Upper lobe of left lung (tissue), 6 donors: Measurements from ENCODE around the gene AHI1. TPM values are rescaled to one million over a fixed set of nuclear protein-coding genes. Genes with fewer than 3 reads are reported as not detected.

Source experiments
- ATAC-seq, 2 donors: fragments of 200-7000 bp; cut with Tn5 transposase; one replicate each; pipeline ENCODE4 v1.9.1; 2022; ENCODE audit warnings: mild to moderate bottlenecking in 2 of 2, moderate library complexity in 2 of 2; ENCODE audit not compliant: low FRiP score in 2 of 2
- DNase-seq, 2 donors: peaks; one replicate each; pipeline ENCODE4 v3.0.0-alpha.2; 2019 to 2020
- H3K27ac ChIP-seq, 4 donors: fragments of 200-600 bp; sonication (generic); one replicate each; pipeline ENCODE4 v1.5.1; 2016 to 2019
- H3K27me3 ChIP-seq, 4 donors: fragments of 200-600 bp; sonication (generic); one replicate each; pipeline ENCODE4 v1.5.1; 2017 to 2019
- H3K36me3 ChIP-seq, 4 donors: fragments of 200-600 bp; sonication (generic); one replicate each; pipeline ENCODE4 v1.5.1; 2016 to 2019
- H3K4me1 ChIP-seq, 4 donors: fragments of 200-600 bp; sonication (generic); one replicate each; pipeline ENCODE4 v1.5.1; 2018 to 2019
- H3K4me3 ChIP-seq, 4 donors: fragments of 200-600 bp; sonication (generic); one replicate each; pipeline ENCODE4 v1.5.1; 2017 to 2019; ENCODE audit warnings: mild to moderate bottlenecking in 2 of 4, moderate library complexity in 1 of 4
- H3K9me3 ChIP-seq, 4 donors: fragments of 200-600 bp; sonication (generic); one replicate each; pipeline ENCODE4 v1.5.1; 2018 to 2019
- CTCF ChIP-seq, 6 experiments: fragments of 450-650 bp in 4 of 6; fragments of 200-600 bp in 2 of 6; sonication (generic) in 2 of 6; IDR thresholded peaks; one replicate each; pipeline ENCODE4 v1.5.1; 2016 to 2019; ENCODE audit warnings: antibody characterized with exemption in 6 of 6
- EP300 ChIP-seq, 4 donors: sonication (generic); formaldehyde crosslinking; IDR thresholded peaks; one replicate each; pipeline ENCODE4 v1.5.1; 2017; ENCODE audit warnings: antibody characterized with exemption in 4 of 4, control low read depth in 2 of 4
- POLR2A ChIP-seq, 4 donors: fragments of 450-650 bp; IDR thresholded peaks; one replicate each; pipeline ENCODE4 v1.5.1; 2016 to 2017; ENCODE audit warnings: antibody characterized with exemption in 4 of 4, mild to moderate bottlenecking in 2 of 4
- POLR2AphosphoS5 ChIP-seq, 2 donors: sonication (generic); formaldehyde crosslinking; IDR thresholded peaks; one replicate each; pipeline ENCODE4 v1.5.1; 2017; ENCODE audit warnings: antibody characterized with exemption in 2 of 2
- WGBS, 2 donors: methylation state at CpG; one replicate each; pipeline ENCODE4 v1.1.5; 2017 to 2018; 5-methylcytosine and 5-hydroxymethylcytosine counted together
- total RNA-seq, 6 donors: library from RNA; depleted of rRNA in 4 of 6; stranded (reverse); fragments of >200 nt in 4 of 6; gene quantifications; one replicate each; pipeline versions ENCODE4 v1.1.0 to v1.2.1, GENCODE V29; 2016 to 2021
- donor health status: DM: no; HTN: no; CAD: no; lungs with moderate emphysema.
- donor health status: DM: no; HTN: yes; CAD: no; lungs with severe emphysema.

AHI1 gene
- total RNA-seq, 6 donors from 2014 or later, result 17.1 to 57.6 (median 40.3) TPM

GRCh38 chr6:135334169-135334568 is 163.4 kb downstream of the AHI1 start:
- no peak for TF ChIP-seq CTCF (IDR thresholded peaks at IDR 0.05)
- no peak for TF ChIP-seq POLR2A (IDR thresholded peaks at IDR 0.05)
- no peak for TF ChIP-seq EP300 (IDR thresholded peaks at IDR 0.05)
- no peak for TF ChIP-seq POLR2AphosphoS5 (IDR thresholded peaks at IDR 0.05)
- 87 to 96% methylated on average over 3 of the region's 3 CpGs for WGBS, 2 donors

GRCh38 chr6:135331002-135331401 is 166.5 kb downstream of the AHI1 start:
- Histone ChIP-seq H3K36me3 (no peaks in the 10 kb centered on the region), H3K4me3 (no peak overlapping the region), H3K9me3 (no peaks in the 10 kb centered on the region), H3K27me3 (no peaks in the 10 kb centered on the region), H3K27ac (no peak overlapping the region), H3K4me1 (no peaks in the 10 kb centered on the region)
- WGBS, 2 donors, result 62 to 82% methylated on average over 2 of the region's 2 CpGs
- TF ChIP-seq EP300 (IDR thresholded peaks at IDR 0.05) (no peak), CTCF (IDR thresholded peaks at IDR 0.05) (no peak), POLR2A (IDR thresholded peaks at IDR 0.05) (no peak), POLR2AphosphoS5 (IDR thresholded peaks at IDR 0.05) (no peak)
- DNase-seq (no peak), ATAC-seq (no peak)

More at GRCh38 chr6:135334169-135334568, 163.4 kb downstream of the AHI1 start:
- peak in 1 of 2 donors; percentile 42 for ATAC-seq
- Histone ChIP-seq H3K4me1 (no peaks in the 10 kb centered on the region), H3K27ac (no peak overlapping the region), H3K9me3 (no peaks in the 10 kb centered on the region), H3K36me3 (no peaks in the 10 kb centered on the region), H3K4me3 (no peak overlapping the region), H3K27me3 (no peaks in the 10 kb centered on the region)
- DNase-seq, result no peak

- H3K9me3 ChIP-seq, result no peaks in the 10 kb centered on the region
- no peak overlapping the region for H3K27ac ChIP-seq
- no peaks in the 10 kb centered on the region for H3K36me3 ChIP-seq
- no peak for TF ChIP-seq POLR2AphosphoS5 (IDR thresholded peaks at IDR 0.05)
- TF ChIP-seq CTCF (IDR thresholded peaks at IDR 0.05), result no peak
- no peak for TF ChIP-seq EP300 (IDR thresholded peaks at IDR 0.05)
- TF ChIP-seq POLR2A (IDR thresholded peaks at IDR 0.05), result no peak
- H3K4me3 ChIP-seq, result no peak overlapping the region
- H3K27me3 ChIP-seq, result no peaks in the 10 kb centered on the region
- no peaks in the 10 kb centered on the region for H3K4me1 ChIP-seq
- ATAC-seq, result no peak
- 82 to 85% methylated on average over 13 of the region's 13 CpGs for whole genome bisulfite sequencing, 2 donors
- DNase-seq, result no peak
Observed at GRCh38 chr6:135329851-135330803, 167.4 kb downstream of the AHI1 start.

- no peak for ATAC-seq
- H3K4me1 ChIP-seq, result no peaks in the 10 kb centered on the region
- no peak overlapping the region for H3K27ac ChIP-seq
- no peaks in the 10 kb centered on the region for H3K9me3 ChIP-seq
- DNase-seq, result no peak
- no peak overlapping the region for H3K4me3 ChIP-seq
- H3K27me3 ChIP-seq, result no peaks in the 10 kb centered on the region
- TF ChIP-seq CTCF (IDR thresholded peaks at IDR 0.05) (no peak), POLR2AphosphoS5 (IDR thresholded peaks at IDR 0.05) (no peak), EP300 (IDR thresholded peaks at IDR 0.05) (no peak), POLR2A (IDR thresholded peaks at IDR 0.05) (no peak)
- H3K36me3 ChIP-seq, result no peaks in the 10 kb centered on the region
- WGBS, 2 donors, result 95 to 100% methylated on average over 1 of the region's 1 CpG
Observed at GRCh38 chr6:135328136-135328535, 169.4 kb downstream of the AHI1 start.
